Measurements from ENCODE around the gene MAP3K19. TPM values are rescaled to one million over a fixed set of nuclear protein-coding genes. Genes with fewer than 3 reads are reported as not detected.

Gene MAP3K19
- total and polyA plus RNA-seq, 5 donors from 2014 or later: not detected

DNA sequence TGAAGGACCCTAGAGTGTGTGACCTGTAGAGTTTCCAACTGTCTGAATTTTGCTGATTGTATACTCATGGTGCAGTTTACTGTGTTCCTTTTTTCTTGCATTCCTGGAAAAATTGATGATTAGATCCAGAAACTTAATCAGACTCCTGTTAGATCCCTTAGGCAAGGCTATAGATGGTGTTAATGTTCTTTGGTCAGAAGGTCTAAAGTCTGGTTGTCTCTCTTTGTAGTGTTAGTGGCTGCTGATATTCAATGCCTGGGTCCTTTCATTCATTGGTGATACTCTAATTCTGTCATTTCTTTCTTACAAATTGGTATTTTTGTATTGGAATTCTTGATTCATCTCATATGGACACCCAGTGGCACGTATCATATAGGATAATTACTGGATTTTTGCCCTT lies 122.3 kb downstream of the MAP3K19 start:
- Mint-ChIP-seq H3K4me3 (peak overlapping the region; percentile 39 to 82 (median 78)), H3K9me3 (no peaks in the 10 kb centered on the region), H3K4me1 (peaks cover 41 to 85% (median 67%) of the 10 kb centered on the region in 4 donors), H3K27me3 (no peaks in the 10 kb centered on the region), H3K27ac (no peak overlapping the region), H3K36me3 (peaks cover 21% of the 10 kb centered on the region)
- DNase-seq: no peak
- Histone ChIP-seq H3K9me3 (ENCODE audit: control insufficient read depth in 2 of 2, low read length in 2 of 2) (no peaks in the 10 kb centered on the region), H3K4me1 (ENCODE audit: control insufficient read depth, insufficient read depth, low read length, poor library complexity, severe bottlenecking) (peaks cover 81% of the 10 kb centered on the region), H3K36me3 (ENCODE audit: control insufficient read depth, insufficient read depth, low read length) (peaks cover 24% of the 10 kb centered on the region), H3K27ac (ENCODE audit: insufficient read depth, low read length, poor library complexity, severe bottlenecking) (no peak overlapping the region), H3K27me3 (ENCODE audit: control insufficient read depth, insufficient read depth, low read length) (no peaks in the 10 kb centered on the region), H3K4me3 (ENCODE audit: low read depth, low read length) (peak overlapping the region; percentile 49)
- ATAC-seq (ENCODE audit: low read depth in 2 of 2): no peak

DNA sequence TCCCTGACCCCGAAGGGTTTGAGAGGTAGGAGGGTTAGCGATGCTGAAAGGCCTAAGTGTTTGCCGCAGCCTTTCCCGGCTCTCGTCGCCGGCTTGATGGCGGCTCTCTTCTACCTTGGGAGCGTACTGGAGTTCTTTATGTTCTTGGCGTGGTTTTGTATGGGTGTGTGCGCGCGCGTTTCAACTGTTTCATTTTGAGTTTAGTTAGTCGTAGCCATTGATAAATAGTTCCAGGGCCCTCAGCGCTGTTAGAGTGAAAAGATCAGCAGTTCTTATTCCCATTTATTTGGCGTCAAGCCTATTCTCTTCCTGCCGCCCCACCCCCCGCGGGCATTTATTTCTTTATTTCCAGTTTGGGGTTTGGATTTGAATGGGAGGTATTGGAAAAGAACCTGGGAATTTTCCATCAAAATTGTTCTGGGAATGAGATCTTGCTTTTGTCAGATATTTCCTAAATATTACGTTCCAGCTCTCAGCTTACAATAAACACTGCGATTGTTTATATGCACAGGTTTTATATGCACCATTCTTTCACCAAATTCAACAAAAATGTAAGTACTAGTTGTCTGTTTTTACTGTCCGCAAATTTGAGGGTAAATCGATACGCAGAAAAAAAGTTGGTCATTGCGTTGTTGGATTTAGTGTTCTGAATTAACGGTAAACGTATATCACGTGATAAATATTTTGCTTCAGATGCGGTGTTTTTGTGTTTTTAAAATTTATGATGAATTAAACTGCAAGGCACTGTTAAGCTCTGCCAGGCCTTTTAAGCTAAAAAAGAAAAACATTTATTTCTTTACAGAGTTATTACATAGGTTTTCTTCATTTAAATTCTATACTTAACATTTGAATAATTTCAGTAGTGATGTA lies 127.7 kb downstream of the MAP3K19 start:
- H3K36me3 Mint-ChIP-seq: peaks cover 7% of the 10 kb centered on the region
- H3K4me3 ChIP-seq (ENCODE audit: low read depth, low read length): peak overlapping the region; percentile 94
- H3K27ac ChIP-seq (ENCODE audit: insufficient read depth, low read length, poor library complexity, severe bottlenecking): peak overlapping the region; percentile 96
- peak overlapping the region; percentile 95 to 100 (median 99) for H3K27ac Mint-ChIP-seq
- H3K27me3 ChIP-seq (ENCODE audit: control insufficient read depth, insufficient read depth, low read length): no peaks in the 10 kb centered on the region
- no peaks in the 10 kb centered on the region for H3K9me3 Mint-ChIP-seq
- H3K4me1 ChIP-seq (ENCODE audit: control insufficient read depth, insufficient read depth, low read length, poor library complexity, severe bottlenecking): peaks cover 58% of the 10 kb centered on the region
- ATAC-seq (ENCODE audit: low read depth in 2 of 2) (no peak), DNase-seq (peak; percentile 31 to 74 (median 39))
- peaks cover 15 to 68% (median 43%) of the 10 kb centered on the region in 4 donors for H3K4me1 Mint-ChIP-seq
- H3K27me3 Mint-ChIP-seq: peaks cover 14% of the 10 kb centered on the region
- H3K9me3 ChIP-seq (ENCODE audit: control insufficient read depth in 2 of 2, low read length in 2 of 2): no peaks in the 10 kb centered on the region
- peaks cover 14% of the 10 kb centered on the region for H3K36me3 ChIP-seq (ENCODE audit: control insufficient read depth, insufficient read depth, low read length)
- peak overlapping the region; percentile 92 to 99 (median 94) for H3K4me3 Mint-ChIP-seq

DNA sequence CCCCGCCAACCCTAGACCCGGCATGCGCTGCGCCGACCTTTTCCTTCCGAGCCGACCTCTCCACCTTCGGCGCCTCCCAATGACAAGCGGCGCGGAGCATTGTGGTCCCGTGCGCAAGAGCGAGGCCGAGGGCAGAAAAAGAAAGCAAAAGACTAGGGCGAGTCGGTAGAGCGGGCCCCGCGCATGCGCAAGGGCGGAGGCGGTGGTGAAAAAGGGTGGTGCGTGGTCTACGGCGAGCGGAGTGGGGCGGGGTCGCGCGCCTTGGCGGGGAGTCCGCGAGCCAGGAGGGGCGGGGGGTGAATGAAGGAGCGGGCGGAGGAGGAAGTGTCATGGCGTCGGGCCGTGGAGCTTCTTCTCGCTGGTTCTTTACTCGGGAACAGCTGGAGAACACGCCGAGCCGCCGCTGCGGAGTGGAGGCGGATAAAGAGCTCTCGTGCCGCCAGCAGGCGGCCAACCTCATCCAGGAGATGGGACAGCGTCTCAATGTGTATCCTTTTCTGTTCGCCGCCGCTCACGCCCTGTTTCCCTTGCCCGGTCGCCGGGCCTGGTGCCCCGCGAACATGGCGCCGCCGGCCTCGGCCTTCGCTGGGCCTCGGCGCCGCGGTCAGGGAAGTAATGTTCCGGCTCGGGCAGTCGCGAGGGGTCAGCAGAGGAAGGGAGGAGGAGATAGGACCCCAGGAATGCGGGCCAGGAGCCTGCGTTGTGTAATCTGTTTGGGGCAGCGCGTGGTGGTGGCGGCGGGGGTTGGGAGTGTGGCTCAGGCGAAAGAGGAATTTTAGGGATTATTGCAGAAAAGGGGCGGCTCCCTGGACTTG lies 128.5 kb downstream of the MAP3K19 start, which contains the start of gene CCNT2:
Gene CCNT2, plus strand, starts transcription at position 297 of the 815 bp plus-strand sequence. Its CDS starts 33 bp downstream, at position 330.
- H3K36me3 Mint-ChIP-seq: peaks cover 6% of the 10 kb centered on the region
- ATAC-seq (ENCODE audit: low read depth in 2 of 2) (peak; percentile 86 to 88), DNase-seq (peak; percentile 99 to 100 (median 100))
- H3K4me1 Mint-ChIP-seq: peaks cover 9 to 60% (median 36%) of the 10 kb centered on the region in 4 donors
- peaks cover 14% of the 10 kb centered on the region for H3K27me3 Mint-ChIP-seq
- H3K9me3 Mint-ChIP-seq: no peaks in the 10 kb centered on the region
- peaks cover 52% of the 10 kb centered on the region for H3K4me1 ChIP-seq (ENCODE audit: control insufficient read depth, insufficient read depth, low read length, poor library complexity, severe bottlenecking)
- peaks cover 11% of the 10 kb centered on the region for H3K36me3 ChIP-seq (ENCODE audit: control insufficient read depth, insufficient read depth, low read length)
- H3K9me3 ChIP-seq (ENCODE audit: control insufficient read depth in 2 of 2, low read length in 2 of 2): no peaks in the 10 kb centered on the region
- peak within 1 kb of the TSS; percentile 92 to 99 (median 94) for H3K4me3 Mint-ChIP-seq
- peaks cover 3% of the 10 kb centered on the region for H3K27me3 ChIP-seq (ENCODE audit: control insufficient read depth, insufficient read depth, low read length)
- H3K27ac Mint-ChIP-seq: peak within 1 kb of the TSS; percentile 95 to 100 (median 99)
- peak within 1 kb of the TSS; percentile 96 for H3K27ac ChIP-seq (ENCODE audit: insufficient read depth, low read length, poor library complexity, severe bottlenecking)
- H3K4me3 ChIP-seq (ENCODE audit: low read depth, low read length): peak within 1 kb of the TSS; percentile 95

DNA sequence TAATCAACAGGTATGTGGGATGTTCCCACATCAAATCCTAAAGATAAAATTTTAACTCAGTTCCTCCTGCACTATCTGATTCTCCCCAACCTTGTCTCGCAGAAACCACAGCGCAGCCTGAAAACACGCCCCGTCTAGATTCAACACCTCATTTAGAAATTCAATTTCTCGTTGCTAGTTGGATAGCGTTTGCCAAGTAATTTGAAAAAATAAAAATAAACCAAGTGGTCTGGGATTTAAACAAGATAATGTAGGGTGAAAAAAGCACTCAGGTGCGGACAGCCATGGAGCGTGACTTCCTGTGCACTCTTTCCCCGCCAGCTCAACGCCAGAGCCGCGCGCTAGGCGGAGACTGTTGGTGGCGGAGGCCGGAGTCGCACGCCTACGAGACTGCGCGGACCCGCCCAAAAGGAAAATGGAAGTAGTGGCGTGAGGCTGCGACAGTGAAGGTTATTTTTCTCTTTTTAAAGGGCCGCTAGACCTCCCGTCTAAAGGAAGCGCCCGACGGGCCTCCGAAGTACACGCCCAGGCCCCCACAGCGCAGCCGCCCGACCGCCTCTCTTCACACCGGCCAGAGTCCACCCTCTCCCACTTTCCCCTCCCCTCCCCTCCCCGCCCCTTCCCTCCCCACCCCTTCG lies 129.2 kb downstream of the MAP3K19 start:
- Mint-ChIP-seq H3K4me3 (peak overlapping the region; percentile 92 to 99 (median 94)), H3K9me3 (no peaks in the 10 kb centered on the region), H3K27ac (peak overlapping the region; percentile 95 to 100 (median 99)), H3K36me3 (peaks cover 6% of the 10 kb centered on the region), H3K27me3 (peaks cover 14% of the 10 kb centered on the region), H3K4me1 (peaks cover 9 to 54% (median 31%) of the 10 kb centered on the region in 4 donors)
- peaks cover 46% of the 10 kb centered on the region for H3K4me1 ChIP-seq (ENCODE audit: control insufficient read depth, insufficient read depth, low read length, poor library complexity, severe bottlenecking)
- H3K27me3 ChIP-seq (ENCODE audit: control insufficient read depth, insufficient read depth, low read length): peaks cover 3% of the 10 kb centered on the region
- peaks cover 6% of the 10 kb centered on the region for H3K36me3 ChIP-seq (ENCODE audit: control insufficient read depth, insufficient read depth, low read length)
- DNase-seq (peak; percentile 81 to 95 (median 92)), ATAC-seq (ENCODE audit: low read depth in 2 of 2) (peak; percentile 73 to 76)
- H3K4me3 ChIP-seq (ENCODE audit: low read depth, low read length): peak overlapping the region; percentile 95
- peak overlapping the region; percentile 96 for H3K27ac ChIP-seq (ENCODE audit: insufficient read depth, low read length, poor library complexity, severe bottlenecking)
- H3K9me3 ChIP-seq (ENCODE audit: control insufficient read depth in 2 of 2, low read length in 2 of 2): no peaks in the 10 kb centered on the region

DNA sequence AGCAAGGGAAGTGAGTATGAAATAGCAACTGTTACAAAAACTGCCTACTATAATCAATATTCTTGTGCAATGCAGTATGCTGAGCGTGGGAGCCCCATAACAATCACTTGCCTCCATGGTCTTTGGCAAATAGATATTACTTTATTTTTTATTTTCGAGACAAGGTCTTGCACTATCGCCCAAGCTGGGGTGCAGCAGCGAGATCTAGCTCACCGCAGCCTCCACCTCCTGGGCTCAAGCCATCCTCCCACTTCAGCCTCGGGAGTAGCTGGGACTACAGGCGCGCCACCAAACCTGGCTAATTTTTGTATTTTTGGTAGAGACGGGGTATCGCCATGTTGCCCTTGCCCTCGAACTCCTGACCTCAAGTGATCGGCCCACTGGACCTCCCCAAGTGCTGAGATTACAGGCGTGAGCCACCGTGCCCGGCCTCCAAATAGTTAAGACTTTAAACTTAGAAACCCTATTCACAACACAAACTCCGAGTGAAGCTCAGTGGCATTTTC lies 129.8 kb downstream of the MAP3K19 start:
- peaks cover 14% of the 10 kb centered on the region for H3K27me3 Mint-ChIP-seq
- H3K4me1 ChIP-seq (ENCODE audit: control insufficient read depth, insufficient read depth, low read length, poor library complexity, severe bottlenecking): peaks cover 41% of the 10 kb centered on the region
- no peak for ATAC-seq (ENCODE audit: low read depth in 2 of 2)
- peaks cover 0 to 3% (median 0%) of the 10 kb centered on the region in 7 donors for H3K9me3 Mint-ChIP-seq
- H3K36me3 ChIP-seq (ENCODE audit: control insufficient read depth, insufficient read depth, low read length): peaks cover 6% of the 10 kb centered on the region
- peak overlapping the region; percentile 95 for H3K4me3 ChIP-seq (ENCODE audit: low read depth, low read length)
- H3K27me3 ChIP-seq (ENCODE audit: control insufficient read depth, insufficient read depth, low read length): peaks cover 3% of the 10 kb centered on the region
- peak in 1 of 3 donors; percentile 5 for DNase-seq
- peak overlapping the region; percentile 95 to 100 (median 99) for H3K27ac Mint-ChIP-seq
- H3K27ac ChIP-seq (ENCODE audit: insufficient read depth, low read length, poor library complexity, severe bottlenecking): peak overlapping the region; percentile 96
- peaks cover 9 to 48% (median 26%) of the 10 kb centered on the region in 4 donors for H3K4me1 Mint-ChIP-seq
- H3K9me3 ChIP-seq (ENCODE audit: control insufficient read depth in 2 of 2, low read length in 2 of 2): no peaks in the 10 kb centered on the region
- H3K4me3 Mint-ChIP-seq: peak overlapping the region; percentile 92 to 99 (median 94)
- H3K36me3 Mint-ChIP-seq: peaks cover 6% of the 10 kb centered on the region

Other genes with a start within 250 kb of the MAP3K19 start
- gene ACMSD, start 208.8 kb downstream of the MAP3K19 start, total RNA-seq: not detected
- gene ACMSD, start 208.8 kb downstream of the MAP3K19 start, polyA plus RNA-seq: not detected
- 71.2 TPM for gene CCNT2, start 128.6 kb downstream of the MAP3K19 start, total RNA-seq
- gene CCNT2, start 128.6 kb downstream of the MAP3K19 start, polyA plus RNA-seq: 10 to 100 TPM; 18.1 to 26.5 (median 22.7) TPM
- gene RAB3GAP1, start 4.8 kb upstream of the MAP3K19 start, total RNA-seq: 40.1 TPM
- gene RAB3GAP1, start 4.8 kb upstream of the MAP3K19 start, polyA plus RNA-seq: 10 to 100 TPM; 15.4 to 21.2 (median 18.2) TPM